K562 (cell line): ENCODE measurements around the gene ADM2. TPM values are rescaled to one million over a fixed set of nuclear protein-coding genes. Genes with fewer than 3 reads are reported as not detected.

Experiments used
- KDM5B ChIP-seq: fragments of 200-600 bp; sonication (generic); IDR thresholded peaks from 2 replicates; pipeline ENCODE4 v1.6.1; 2012; ENCODE audit warnings: low read depth, mild to moderate bottlenecking, moderate library complexity, low read length, control low read depth, inconsistent platforms; ENCODE audit not compliant: insufficient replicate concordance
- MTA3 ChIP-seq: fragments of 450-650 bp; formaldehyde crosslinking; IDR thresholded peaks from 2 replicates; pipeline ENCODE4 v1.6.1; 2017; ENCODE audit warnings: mild to moderate bottlenecking, borderline replicate concordance
- NCOA1 ChIP-seq: fragments of 450-650 bp; IDR thresholded peaks from 2 replicates; pipeline ENCODE4 v1.6.1; 2016; ENCODE audit warnings: low read depth
- SNRNP70 ChIP-seq: fragments of 200-400 bp; formaldehyde crosslinking; optimal IDR thresholded peaks from 2 replicates; pipeline ENCODE3; 2017; ENCODE audit warnings: low read depth, low read length
- polyA plus RNA-seq, 8 experiments: library from polyadenylated mRNA; depleted of rRNA in 4 of 8; stranded (reverse) in 5 of 8; unstranded in 3 of 8; fragments of >200 nt; fragmentation: Nextera tagmentation in 2 of 8; fragmentation: Illumina TruSeq in 1 of 8; extraction: Ambion mirVana in 2 of 8; extraction: Trizol in 1 of 8; gene quantifications; 2 replicates each; pipeline versions ENCODE4 v1.2.1 to v1.2.3, GENCODE V29; 2011 to 2014; ENCODE audit warnings: inconsistent platforms in 1 of 8, missing spikeins in 1 of 8
- total RNA-seq, 7 experiments: library from RNA; depleted of rRNA in 6 of 7; stranded (reverse); fragments of >200 nt in 6 of 7; fragmentation: Illumina TruSeq in 2 of 7; extraction: Trizol in 2 of 7; gene quantifications; 2 replicates each; pipeline versions ENCODE4 v1.2.1 to v1.2.3, GENCODE V29; 2011 to 2021; ENCODE audit warnings: low replicate concordance in 1 of 7
- TF ChIP-seq, protein P1 (sequence below), 2 experiments: fragments of 200-800 bp in 1 of 2; sonication (Bioruptor generic) in 1 of 2; sonication (generic) in 1 of 2; formaldehyde crosslinking in 1 of 2; IDR thresholded peaks in 1 of 2; conservative IDR thresholded peaks in 1 of 2; 2 replicates each; pipeline versions ENCODE4 v1.5.0 to v1.6.1; 2016 to 2020; ENCODE audit warnings: missing compliant biosample characterization in 1 of 2, missing genetic modification characterization in 1 of 2, missing genetic modification reagents in 1 of 2
- TF ChIP-seq, protein P2 (sequence below): fragments of 250-450 bp; sonication (Bioruptor Pico); IDR thresholded peaks from 2 replicates; pipeline ENCODE4 v1.5.0; 2021; ENCODE audit warnings: mild to moderate bottlenecking, moderate library complexity
- TF ChIP-seq, protein P3 (sequence below): fragments of 200-800 bp; sonication (Bioruptor generic); IDR thresholded peaks from 2 replicates; pipeline ENCODE4 v1.6.1; 2017; ENCODE audit warnings: missing genetic modification characterization, missing compliant biosample characterization
- TF ChIP-seq, protein P4 (sequence below), 2 experiments: fragments of 450-650 bp; IDR thresholded peaks; 2 replicates each; pipeline ENCODE4 v1.6.1; 2016; ENCODE audit warnings: mild to moderate bottlenecking in 2 of 2, borderline replicate concordance in 1 of 2, low read depth in 1 of 2, moderate library complexity in 1 of 2
- TF ChIP-seq, protein P5 (sequence below): fragments of 250-450 bp; sonication (Bioruptor Pico); IDR thresholded peaks from 2 replicates; pipeline ENCODE4 v1.5.0; 2022; ENCODE audit warnings: mild to moderate bottlenecking

The ADM2 gene
- total and polyA plus RNA-seq, 9 of the 15 experiments (the other 6 are each of a cell fraction or from before 2014, with no cell fraction given), result 0.11 to 5.1 (median 0.38) TPM

DNA sequence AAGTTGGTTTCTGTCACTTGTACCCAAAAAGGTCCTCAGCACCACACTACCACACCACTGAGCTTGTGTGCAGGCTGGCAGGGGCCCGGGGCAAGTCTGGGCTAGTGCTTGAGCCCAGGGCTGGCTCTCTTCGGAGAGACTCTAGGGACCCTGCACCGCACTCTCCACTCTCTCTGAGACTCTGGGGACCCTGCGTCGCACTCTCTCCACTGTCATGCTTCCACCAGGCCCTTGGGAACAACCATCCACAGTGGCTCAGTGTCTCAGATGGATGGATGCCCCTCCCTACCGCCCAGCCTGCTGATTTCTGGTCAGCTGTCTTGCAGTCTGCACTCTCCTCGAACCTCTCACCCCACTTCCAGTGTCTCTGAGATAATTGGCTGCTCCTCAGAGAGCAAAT lies 4.5 kb upstream of the ADM2 start (continued):
- TF ChIP-seq, protein P1, sequence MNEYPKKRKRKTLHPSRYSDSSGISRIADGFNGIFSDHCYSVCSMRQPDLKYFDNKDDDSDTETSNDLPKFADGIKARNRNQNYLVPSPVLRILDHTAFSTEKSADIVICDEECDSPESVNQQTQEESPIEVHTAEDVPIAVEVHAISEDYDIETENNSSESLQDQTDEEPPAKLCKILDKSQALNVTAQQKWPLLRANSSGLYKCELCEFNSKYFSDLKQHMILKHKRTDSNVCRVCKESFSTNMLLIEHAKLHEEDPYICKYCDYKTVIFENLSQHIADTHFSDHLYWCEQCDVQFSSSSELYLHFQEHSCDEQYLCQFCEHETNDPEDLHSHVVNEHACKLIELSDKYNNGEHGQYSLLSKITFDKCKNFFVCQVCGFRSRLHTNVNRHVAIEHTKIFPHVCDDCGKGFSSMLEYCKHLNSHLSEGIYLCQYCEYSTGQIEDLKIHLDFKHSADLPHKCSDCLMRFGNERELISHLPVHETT (CRISPR knock-in tag; conservative IDR thresholded peaks at IDR 0.05 in 1 of 2, IDR thresholded peaks at IDR 0.05 in 1 of 2), result no peak
- TF ChIP-seq, protein P2, sequence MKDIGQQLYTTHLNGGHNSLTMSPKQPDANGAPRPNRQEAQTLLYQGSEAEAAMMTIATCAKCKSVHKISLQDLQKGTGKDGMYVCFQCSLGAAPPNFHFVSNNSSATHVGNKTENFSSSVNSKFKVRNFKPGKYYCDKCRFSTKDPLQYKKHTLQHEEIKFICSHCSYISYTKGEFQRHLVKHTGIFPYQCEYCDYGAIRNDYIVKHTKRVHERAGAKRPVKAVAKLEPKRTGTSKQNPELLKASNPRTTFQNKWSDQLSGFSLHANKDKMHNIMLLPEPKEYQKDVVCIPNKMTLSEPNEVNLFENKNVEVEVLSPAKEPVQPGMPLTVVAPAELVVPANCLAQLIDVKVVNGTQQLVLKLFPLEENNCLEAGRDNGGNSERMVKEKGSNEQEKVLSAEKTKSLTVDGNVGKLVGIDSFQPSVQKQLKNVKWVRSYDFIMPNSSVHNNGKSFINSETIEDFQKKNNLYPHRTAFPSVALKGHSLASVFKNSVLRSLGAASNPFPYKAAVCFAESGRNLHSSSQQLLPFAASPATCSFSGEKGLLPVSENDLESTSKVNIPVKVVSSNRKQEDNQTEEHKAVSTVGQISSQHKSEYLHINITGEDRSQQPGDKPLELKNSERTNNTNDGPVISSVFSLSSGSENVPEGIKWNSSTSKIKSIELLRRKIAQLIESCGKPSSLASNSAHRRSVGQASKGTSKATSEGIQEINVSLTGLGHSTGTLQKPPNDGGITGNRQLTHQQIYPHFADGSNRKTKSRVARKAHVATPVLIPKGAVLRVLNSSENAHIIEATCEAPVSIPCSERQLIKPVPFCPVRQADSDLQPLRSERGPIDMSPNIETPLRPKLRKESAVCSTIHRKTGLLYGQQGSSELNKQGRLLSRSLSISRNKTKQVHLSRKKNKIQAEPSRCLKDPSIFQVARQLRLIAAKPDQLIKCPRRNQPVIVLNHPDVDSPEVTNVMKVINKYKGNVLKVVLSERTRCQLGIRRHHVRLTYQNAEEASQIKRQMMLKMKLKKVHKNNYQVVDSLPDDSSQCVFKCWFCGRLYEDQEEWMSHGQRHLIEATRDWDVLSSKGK (CRISPR knock-in tag), result no peak
- TF ChIP-seq, protein P3, sequence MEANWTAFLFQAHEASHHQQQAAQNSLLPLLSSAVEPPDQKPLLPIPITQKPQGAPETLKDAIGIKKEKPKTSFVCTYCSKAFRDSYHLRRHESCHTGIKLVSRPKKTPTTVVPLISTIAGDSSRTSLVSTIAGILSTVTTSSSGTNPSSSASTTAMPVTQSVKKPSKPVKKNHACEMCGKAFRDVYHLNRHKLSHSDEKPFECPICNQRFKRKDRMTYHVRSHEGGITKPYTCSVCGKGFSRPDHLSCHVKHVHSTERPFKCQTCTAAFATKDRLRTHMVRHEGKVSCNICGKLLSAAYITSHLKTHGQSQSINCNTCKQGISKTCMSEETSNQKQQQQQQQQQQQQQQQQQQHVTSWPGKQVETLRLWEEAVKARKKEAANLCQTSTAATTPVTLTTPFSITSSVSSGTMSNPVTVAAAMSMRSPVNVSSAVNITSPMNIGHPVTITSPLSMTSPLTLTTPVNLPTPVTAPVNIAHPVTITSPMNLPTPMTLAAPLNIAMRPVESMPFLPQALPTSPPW (CRISPR knock-in tag), result no peak
- no peak for TF ChIP-seq MTA3
- TF ChIP-seq KDM5B, result no peak
- TF ChIP-seq SNRNP70, result no peak
- TF ChIP-seq, protein P4, sequence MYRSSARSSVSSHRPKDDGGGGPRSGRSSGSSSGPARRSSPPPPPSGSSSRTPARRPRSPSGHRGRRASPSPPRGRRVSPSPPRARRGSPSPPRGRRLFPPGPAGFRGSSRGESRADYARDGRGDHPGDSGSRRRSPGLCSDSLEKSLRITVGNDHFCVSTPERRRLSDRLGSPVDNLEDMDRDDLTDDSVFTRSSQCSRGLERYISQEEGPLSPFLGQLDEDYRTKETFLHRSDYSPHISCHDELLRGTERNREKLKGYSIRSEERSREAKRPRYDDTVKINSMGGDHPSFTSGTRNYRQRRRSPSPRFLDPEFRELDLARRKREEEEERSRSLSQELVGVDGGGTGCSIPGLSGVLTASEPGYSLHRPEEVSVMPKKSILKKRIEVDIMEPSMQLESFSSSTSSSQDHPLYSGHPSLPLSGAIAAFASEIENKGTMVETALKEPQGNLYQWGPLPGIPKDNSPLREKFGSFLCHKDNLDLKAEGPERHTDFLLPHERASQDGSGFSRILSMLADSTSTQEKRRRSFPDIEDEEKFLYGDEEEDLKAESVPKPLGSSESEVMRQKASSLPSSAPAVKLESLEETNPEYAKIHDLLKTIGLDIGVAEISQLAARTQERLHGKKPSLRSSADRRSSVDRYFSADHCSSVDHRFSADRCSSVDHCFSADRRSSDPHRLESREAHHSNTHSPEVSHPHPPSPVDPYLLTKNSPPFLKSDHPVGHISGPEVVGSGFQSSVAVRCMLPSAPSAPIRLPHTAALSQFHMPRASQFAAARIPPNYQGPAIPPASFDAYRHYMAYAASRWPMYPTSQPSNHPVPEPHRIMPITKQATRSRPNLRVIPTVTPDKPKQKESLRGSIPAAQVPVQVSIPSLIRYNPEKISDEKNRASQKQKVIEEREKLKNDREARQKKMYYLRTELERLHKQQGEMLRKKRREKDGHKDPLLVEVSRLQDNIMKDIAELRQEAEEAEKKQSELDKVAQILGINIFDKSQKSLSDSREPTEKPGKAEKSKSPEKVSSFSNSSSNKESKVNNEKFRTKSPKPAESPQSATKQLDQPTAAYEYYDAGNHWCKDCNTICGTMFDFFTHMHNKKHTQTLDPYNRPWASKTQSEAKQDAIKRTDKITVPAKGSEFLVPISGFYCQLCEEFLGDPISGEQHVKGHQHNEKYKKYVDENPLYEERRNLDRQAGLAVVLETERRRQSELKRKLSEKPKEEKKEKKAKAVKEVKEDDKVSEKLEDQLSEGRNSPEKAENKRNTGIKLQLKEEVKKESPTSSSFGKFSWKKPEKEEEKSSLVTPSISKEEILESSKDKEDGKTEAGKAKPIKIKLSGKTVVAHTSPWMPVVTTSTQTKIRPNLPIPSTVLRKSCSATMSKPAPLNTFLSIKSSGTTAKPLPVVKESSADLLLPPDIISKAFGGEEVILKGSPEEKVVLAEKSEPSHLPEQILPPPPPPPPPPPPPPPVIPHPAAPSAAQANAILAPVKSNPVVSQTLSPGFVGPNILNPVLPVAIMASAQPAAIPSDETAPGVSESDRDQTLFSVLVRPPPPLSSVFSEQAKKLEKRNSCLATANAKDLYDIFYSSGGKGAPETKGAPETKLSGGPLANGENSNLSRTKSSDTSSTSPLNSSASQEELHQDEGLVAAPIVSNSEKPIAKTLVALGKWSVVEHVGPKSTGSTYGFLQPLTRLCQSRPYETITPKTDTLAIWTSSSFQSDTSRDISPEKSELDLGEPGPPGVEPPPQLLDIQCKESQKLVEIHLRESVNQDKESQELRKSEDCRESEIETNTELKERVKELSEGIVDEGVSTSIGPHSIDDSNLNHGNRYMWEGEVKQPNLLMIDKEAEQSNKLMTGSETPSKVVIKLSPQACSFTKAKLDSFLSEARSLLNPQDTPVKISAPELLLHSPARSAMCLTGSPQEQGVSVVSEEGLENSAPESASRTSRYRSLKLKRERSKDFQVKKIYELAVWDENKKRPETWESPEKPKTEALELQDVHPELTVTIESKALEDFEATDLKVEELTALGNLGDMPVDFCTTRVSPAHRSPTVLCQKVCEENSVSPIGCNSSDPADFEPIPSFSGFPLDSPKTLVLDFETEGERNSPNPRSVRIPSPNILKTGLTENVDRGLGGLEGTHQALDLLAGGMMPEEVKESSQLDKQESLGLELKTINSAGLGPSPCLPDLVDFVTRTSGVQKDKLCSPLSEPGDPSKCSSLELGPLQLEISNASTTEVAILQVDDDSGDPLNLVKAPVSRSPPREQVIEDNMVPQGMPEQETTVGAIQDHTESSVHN (IDR thresholded peaks at IDR 0.05; ENCODE audit: borderline replicate concordance in 1 of 2, low read depth in 1 of 2), result no peak
- no peak for TF ChIP-seq NCOA1
- TF ChIP-seq, protein P5, sequence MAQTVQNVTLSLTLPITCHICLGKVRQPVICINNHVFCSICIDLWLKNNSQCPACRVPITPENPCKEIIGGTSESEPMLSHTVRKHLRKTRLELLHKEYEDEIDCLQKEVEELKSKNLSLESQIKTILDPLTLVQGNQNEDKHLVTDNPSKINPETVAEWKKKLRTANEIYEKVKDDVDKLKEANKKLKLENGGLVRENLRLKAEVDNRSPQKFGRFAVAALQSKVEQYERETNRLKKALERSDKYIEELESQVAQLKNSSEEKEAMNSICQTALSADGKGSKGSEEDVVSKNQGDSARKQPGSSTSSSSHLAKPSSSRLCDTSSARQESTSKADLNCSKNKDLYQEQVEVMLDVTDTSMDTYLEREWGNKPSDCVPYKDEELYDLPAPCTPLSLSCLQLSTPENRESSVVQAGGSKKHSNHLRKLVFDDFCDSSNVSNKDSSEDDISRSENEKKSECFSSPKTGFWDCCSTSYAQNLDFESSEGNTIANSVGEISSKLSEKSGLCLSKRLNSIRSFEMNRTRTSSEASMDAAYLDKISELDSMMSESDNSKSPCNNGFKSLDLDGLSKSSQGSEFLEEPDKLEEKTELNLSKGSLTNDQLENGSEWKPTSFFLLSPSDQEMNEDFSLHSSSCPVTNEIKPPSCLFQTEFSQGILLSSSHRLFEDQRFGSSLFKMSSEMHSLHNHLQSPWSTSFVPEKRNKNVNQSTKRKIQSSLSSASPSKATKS (CRISPR knock-in tag), result no peak
